Coronary artery (tissue), 2 donors: ENCODE results near the gene STK16.

Source experiments
- DNase-seq: peaks from one replicate; pipeline ENCODE4 v3.0.0-alpha.2; 2017; ENCODE audit warnings: low spot score
- H3K27ac ChIP-seq, 2 donors: fragments of 200-600 bp; sonication (generic); one replicate each; pipeline ENCODE4 v1.5.1; 2016 to 2019
- H3K4me3 ChIP-seq: fragments of 200-600 bp; sonication (generic); 2 replicates; pipeline ENCODE4 v1.5.1; 2016; ENCODE audit warnings: mild to moderate bottlenecking, moderate library complexity
- CTCF ChIP-seq: fragments of 200-600 bp; sonication (generic); IDR thresholded peaks from one replicate; pipeline ENCODE4 v1.5.1; 2019; ENCODE audit warnings: antibody characterized with exemption

Gene STK16

DNA sequence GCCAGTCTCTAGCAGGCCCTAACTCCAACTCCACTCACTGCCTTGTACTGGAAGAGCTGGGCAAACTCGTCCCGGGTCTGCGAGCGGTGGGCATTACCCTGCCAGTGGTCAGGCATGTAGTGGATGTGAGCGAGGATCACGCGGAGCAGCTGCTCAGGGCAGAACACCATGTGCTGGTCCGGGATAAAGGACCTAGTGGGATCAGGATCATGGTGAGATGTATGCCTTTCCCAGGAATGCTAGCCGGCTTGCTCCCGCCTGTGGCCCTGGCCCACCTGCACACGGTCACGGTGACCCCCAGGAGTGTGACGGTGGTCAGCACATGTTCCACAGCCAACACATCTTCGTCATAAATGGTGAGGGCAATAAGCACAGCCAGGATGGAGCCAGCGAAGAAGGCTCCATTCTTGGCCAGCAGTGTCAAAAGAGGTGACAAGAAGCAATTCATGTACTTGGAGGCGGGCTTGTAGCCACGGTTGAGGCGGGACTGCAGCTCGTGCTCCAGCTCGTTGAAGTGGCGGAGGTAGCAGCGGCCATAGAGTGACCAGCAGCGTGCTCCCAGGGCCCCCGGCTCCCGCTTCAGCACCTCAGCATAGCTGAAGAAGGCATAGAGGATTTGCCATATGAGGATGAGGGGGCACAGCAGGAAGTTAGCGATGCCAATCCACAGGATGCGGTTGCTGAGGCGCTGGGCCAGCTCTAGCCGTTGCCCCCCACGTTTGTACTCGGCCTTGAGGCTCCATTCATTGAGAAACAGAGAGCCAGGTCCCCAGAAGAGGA is 21.3 kb upstream of the STK16 start:
- no peak for TF ChIP-seq CTCF
- no peak for DNase-seq
- Histone ChIP-seq H3K4me3 (no peak overlapping the region), H3K27ac (no peak overlapping the region)

- Histone ChIP-seq H3K27ac (no peak overlapping the region), H3K4me3 (no peak overlapping the region)
- no peak for TF ChIP-seq CTCF
- no peak for DNase-seq
Measured at GRCh38 chr2:219225350-219225749, 19.9 kb upstream of the STK16 start.

DNA sequence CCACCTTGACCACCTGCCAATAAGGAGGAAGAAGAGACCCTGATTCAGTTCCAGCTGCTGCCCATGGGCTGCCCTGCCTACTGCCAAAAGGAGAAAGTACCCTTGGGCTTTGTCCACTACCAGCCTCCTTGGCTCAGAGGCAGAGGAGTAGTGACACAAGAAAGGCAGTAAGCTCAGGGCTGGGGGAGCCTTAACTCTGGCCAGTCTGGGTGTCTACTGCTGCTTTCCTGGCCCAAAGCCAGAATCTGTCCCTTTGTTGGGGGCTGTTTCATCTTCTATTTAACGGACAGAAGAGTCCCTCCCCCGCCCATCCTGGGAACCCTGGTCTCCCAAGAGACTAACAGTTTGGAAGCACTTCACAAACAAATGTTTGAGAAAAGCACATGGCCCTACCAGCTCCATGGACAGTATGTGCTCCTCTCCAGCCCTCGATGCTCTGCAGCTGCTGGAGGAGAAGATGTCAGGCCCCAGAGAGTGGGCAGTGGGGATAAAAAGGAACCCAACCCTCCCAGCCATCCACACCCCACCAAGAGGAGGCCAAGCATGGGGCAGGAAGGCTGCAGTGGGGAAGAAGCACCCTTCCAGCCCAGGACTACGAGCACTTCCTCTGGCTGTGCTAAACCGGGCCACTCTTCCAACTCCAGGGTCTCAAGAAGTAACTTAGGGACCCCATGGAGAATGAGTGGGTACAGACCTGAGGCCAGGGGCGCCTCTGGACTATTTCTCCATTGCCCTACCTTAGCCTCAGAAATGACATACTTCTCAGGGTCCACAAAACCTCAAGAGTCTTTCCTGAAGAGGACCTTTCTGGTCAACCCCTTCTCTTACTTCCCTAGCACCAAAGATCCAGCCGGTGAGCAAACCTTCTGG is 17.0 kb upstream of the STK16 start:
- no peak for DNase-seq
- Histone ChIP-seq H3K4me3 (peak overlapping the region; percentile 86), H3K27ac (peak overlapping the region; percentile 91 to 96)
- TF ChIP-seq CTCF, result no peak

DNA sequence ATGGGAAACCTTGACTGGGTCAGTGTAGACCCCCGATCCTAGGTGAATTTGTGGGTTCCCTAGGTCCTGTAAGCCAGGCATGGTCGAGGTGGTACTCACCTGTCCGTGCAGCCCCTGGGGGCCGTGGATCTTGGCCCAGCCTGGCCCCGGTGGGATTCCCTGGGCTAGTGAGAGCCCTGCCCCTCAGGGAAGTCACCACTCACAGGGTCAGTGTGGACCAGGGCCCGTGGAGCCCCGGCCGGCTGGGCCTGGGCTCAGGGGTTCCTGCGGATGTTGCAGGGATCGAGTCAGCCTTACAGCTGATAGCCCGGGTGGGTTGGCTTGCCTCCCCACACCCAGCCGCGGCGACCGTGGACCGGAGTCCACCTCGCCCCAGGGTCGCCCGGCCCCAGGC is 16.4 kb upstream of the STK16 start:
- peak overlapping the region; percentile 91 to 96 for H3K27ac ChIP-seq
- TF ChIP-seq CTCF, result no peak
- no peak for DNase-seq
- peak overlapping the region; percentile 86 for H3K4me3 ChIP-seq

DNA sequence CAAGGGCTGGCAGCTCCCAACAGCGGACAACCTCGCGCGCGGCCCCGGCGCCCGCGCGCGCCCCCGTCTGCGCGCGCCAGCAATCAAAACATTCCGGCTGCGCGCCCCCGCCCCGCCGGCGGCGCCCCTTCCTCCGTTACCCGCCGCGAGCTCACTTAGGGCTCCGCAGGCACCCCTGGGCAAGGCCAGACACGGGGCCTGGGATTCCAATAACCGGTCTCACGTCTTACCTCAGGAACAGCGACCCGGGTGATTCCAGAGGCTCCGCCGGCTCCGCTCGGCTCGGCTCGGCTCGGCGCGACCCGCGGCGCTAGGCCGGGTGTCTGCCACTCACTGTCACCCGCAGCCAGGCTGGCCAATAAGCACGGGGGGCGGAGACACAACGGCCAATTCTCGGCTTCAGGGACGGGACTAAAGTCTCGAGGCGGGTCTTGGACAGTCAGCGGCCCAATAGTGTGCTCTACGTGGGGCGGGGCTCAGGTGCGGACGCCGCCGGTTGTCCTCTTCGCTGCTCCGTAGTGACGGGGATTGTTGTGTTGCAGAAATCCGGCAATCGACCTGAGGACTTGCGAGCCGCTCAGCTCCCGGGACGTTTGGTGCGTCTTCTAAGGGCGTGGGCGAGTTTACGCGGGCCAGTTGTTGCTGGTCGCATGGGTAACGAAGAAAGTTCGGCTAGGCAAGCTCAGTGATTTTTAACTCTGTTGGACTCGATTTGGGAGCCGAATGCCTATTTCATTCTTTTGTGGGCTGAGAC is 15.8 kb upstream of the STK16 start, which contains the start of the genes ANKZF1 and ATG9A:
TSS of gene ANKZF1 (plus strand) at position 502 of the 754 bp plus-strand sequence. CDS start 452 bp downstream, outside the sequence.
TSS of gene ATG9A (minus strand) at position 332 of the 754 bp plus-strand sequence. CDS start 1,612 bp downstream, outside the sequence.
- DNase-seq, result peak; percentile 100
- Histone ChIP-seq H3K4me3 (peak within 1 kb of the TSS; percentile 86), H3K27ac (peak within 1 kb of the TSS; percentile 91 to 96)
- TF ChIP-seq CTCF, result no peak

DNA sequence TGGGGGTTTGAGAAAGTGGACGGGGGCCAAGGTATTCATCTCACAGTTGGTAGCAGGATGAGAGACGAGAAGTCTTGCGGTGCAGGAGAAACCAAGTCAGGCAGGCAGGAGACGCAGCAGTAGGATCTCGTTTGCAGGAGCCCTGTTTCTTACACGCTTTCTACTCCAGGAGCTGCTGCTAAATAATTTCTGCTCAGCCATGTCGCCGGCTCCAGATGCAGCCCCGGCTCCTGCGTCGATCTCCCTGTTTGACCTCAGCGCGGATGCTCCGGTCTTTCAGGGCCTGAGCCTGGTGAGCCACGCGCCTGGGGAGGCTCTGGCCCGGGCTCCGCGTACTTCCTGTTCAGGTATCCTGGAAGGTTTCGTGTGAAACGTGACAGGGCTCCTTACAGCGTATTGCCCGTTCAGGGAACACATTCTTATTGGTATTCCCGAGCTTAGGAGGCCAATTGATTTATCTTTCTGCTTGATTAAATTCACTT is 15.2 kb upstream of the STK16 start:
- no peak for TF ChIP-seq CTCF
- DNase-seq, result no peak
- H3K4me3 ChIP-seq, result peak overlapping the region; percentile 86
- H3K27ac ChIP-seq, result peak overlapping the region; percentile 91 to 96
